WTC11 (cell line): Measurements from ENCODE around the gene MRPL24. TPM values are rescaled to one million over a fixed set of nuclear protein-coding genes. Genes with fewer than 3 reads are reported as not detected.

ENCODE experiments used
- ATAC-seq: fragments of 200-7000 bp; cut with Tn5 transposase; 2 replicates; pipeline ENCODE4 v1.10.0; 2021; ENCODE audit warnings: mild to moderate bottlenecking, moderate library complexity
- CTCF ChIA-PET: fragments of 300-600 bp; sonication (Branson Sonifier 250); formaldehyde crosslinking; loops from one replicate; lab custom pipeline; 2021; ENCODE audit warnings: antibody characterized with exemption; lab: Charles Lee
- POLR2A ChIA-PET: fragments of 350-600 bp; sonication (Branson Sonifier 250); formaldehyde crosslinking; loops from one replicate; lab custom pipeline; 2021; ENCODE audit warnings: antibody characterized with exemption; lab: Charles Lee
- DNase-seq: peaks from one replicate; pipeline ENCODE4 v3.0.0; 2021; ENCODE audit warnings: low spot score
- H3K27ac Mint-ChIP-seq: 2 replicates; pipeline ENCODE4 v1.8.0; 2021; ENCODE audit warnings: mixed read lengths
- H3K27me3 Mint-ChIP-seq: 2 replicates; pipeline ENCODE4 v1.8.0; 2021; ENCODE audit warnings: low read depth, mild to moderate bottlenecking, moderate library complexity, mixed read lengths
- H3K36me3 Mint-ChIP-seq: 2 replicates; pipeline ENCODE4 v1.8.0; 2021; ENCODE audit warnings: mixed read lengths
- H3K4me1 Mint-ChIP-seq: 2 replicates; pipeline ENCODE4 v1.8.0; 2022; ENCODE audit warnings: mixed read lengths
- H3K4me3 Mint-ChIP-seq: 2 replicates; pipeline ENCODE4 v1.8.0; 2021; ENCODE audit warnings: mild to moderate bottlenecking, moderate library complexity, mixed read lengths
- H3K9me3 Mint-ChIP-seq: 2 replicates; pipeline ENCODE4 v1.8.0; 2021; ENCODE audit warnings: mixed read lengths
- AFF4 ChIP-seq: sonication (generic); formaldehyde crosslinking; IDR thresholded peaks from 2 replicates; pipeline ENCODE4 v1.8.1; 2023; ENCODE audit warnings: mild to moderate bottlenecking, missing genetic modification reagents, borderline replicate concordance
- EMX1 ChIP-seq: fragments of 250-450 bp; sonication (Bioruptor Pico); IDR thresholded peaks from 2 replicates; pipeline ENCODE4 v1.8.0; 2021; ENCODE audit warnings: mild to moderate bottlenecking
- ERG ChIP-seq: fragments of 250-450 bp; sonication (Bioruptor Pico); IDR thresholded peaks from 2 replicates; pipeline ENCODE4 v1.8.0; 2021; ENCODE audit warnings: mild to moderate bottlenecking
- GTF2I ChIP-seq: fragments of 250-450 bp; sonication (Bioruptor Pico); conservative IDR thresholded peaks from 2 replicates; pipeline ENCODE4 v1.4.0; 2021; ENCODE audit warnings: mild to moderate bottlenecking
- IRF1 ChIP-seq: sonication (generic); formaldehyde crosslinking; IDR thresholded peaks from 2 replicates; pipeline ENCODE4 v1.8.0; 2023; ENCODE audit warnings: missing genetic modification reagents
- IRF2 ChIP-seq: sonication (generic); formaldehyde crosslinking; IDR thresholded peaks from 2 replicates; pipeline ENCODE4 v1.8.0; 2022; ENCODE audit warnings: low read depth, missing genetic modification reagents, borderline replicate concordance
- NR1H2 ChIP-seq: sonication (generic); formaldehyde crosslinking; IDR thresholded peaks from 2 replicates; pipeline ENCODE4 v1.9.0; 2021; ENCODE audit warnings: mild to moderate bottlenecking, moderate library complexity, missing genetic modification reagents
- PREB ChIP-seq: sonication (generic); formaldehyde crosslinking; IDR thresholded peaks from 2 replicates; pipeline ENCODE4 v1.8.1; 2022; ENCODE audit warnings: mild to moderate bottlenecking, missing genetic modification reagents, moderate library complexity, borderline replicate concordance
- PRRX2 ChIP-seq: fragments of 250-450 bp; sonication (Bioruptor Pico); IDR thresholded peaks from 2 replicates; pipeline ENCODE4 v1.8.0; 2021; ENCODE audit warnings: mild to moderate bottlenecking
- SMAD3 ChIP-seq: sonication (generic); formaldehyde crosslinking; IDR thresholded peaks from 2 replicates; pipeline ENCODE4 v1.8.0; 2022; ENCODE audit warnings: missing genetic modification reagents, mild to moderate bottlenecking, borderline replicate concordance
- SMAD4 ChIP-seq: sonication (generic); formaldehyde crosslinking; IDR thresholded peaks from 2 replicates; pipeline ENCODE4 v1.8.0; 2022; ENCODE audit warnings: mild to moderate bottlenecking, missing genetic modification reagents
- SP1 ChIP-seq: sonication (generic); formaldehyde crosslinking; conservative IDR thresholded peaks from 2 replicates; pipeline ENCODE4 v1.8.1; 2022; ENCODE audit warnings: missing genetic modification reagents
- TEAD1 ChIP-seq: sonication (generic); formaldehyde crosslinking; IDR thresholded peaks from 2 replicates; pipeline ENCODE4 v1.8.0; 2022; ENCODE audit warnings: mild to moderate bottlenecking, missing genetic modification reagents
- ZMAT4 ChIP-seq: fragments of 250-450 bp; sonication (Bioruptor Pico); IDR thresholded peaks from 2 replicates; pipeline ENCODE4 v1.9.0; 2021; ENCODE audit warnings: mild to moderate bottlenecking
- ZNF263 ChIP-seq: sonication (generic); formaldehyde crosslinking; IDR thresholded peaks from 2 replicates; pipeline ENCODE4 v1.8.1; 2022; ENCODE audit warnings: low read depth, mild to moderate bottlenecking, moderate library complexity, missing genetic modification reagents
- ZNF281 ChIP-seq: sonication (generic); formaldehyde crosslinking; IDR thresholded peaks from 2 replicates; pipeline ENCODE4 v1.8.0; 2023; ENCODE audit warnings: mild to moderate bottlenecking, missing genetic modification reagents
- ZNF317 ChIP-seq: sonication (generic); formaldehyde crosslinking; IDR thresholded peaks from 2 replicates; pipeline ENCODE4 v1.8.1; 2023; ENCODE audit warnings: low read depth, mild to moderate bottlenecking, moderate library complexity, missing genetic modification reagents, borderline replicate concordance
- ZSCAN18 ChIP-seq: fragments of 250-450 bp; sonication (Bioruptor Pico); IDR thresholded peaks from 2 replicates; pipeline ENCODE4 v2.1.2; 2022; ENCODE audit warnings: mild to moderate bottlenecking, moderate library complexity
- total RNA-seq: library from RNA; stranded (reverse); gene quantifications from 3 replicates; pipeline ENCODE4 v1.2.3, GENCODE V29; 2021

Gene MRPL24
- total RNA-seq, 1 experiment from 2014 or later, result 35.2 TPM

GRCh38 chr1:156760796-156761104 is 19.9 kb upstream of the MRPL24 start:
- H3K4me1 Mint-ChIP-seq, result peaks cover 4% of the 10 kb centered on the region; the same call in 1 of the 2 replicates
- no peak overlapping the region for H3K4me3 Mint-ChIP-seq
- no peak overlapping the region for H3K27ac Mint-ChIP-seq
- H3K36me3 Mint-ChIP-seq, result no peaks in the 10 kb centered on the region
- DNase-seq (no peak), ATAC-seq (no peak)
- TF ChIP-seq ZNF281 (CRISPR knock-in tag), result no peak
- TF ChIP-seq GTF2I (CRISPR knock-in tag), result no peak
- TF ChIP-seq IRF1 (CRISPR knock-in tag), result no peak
- TF ChIP-seq SMAD3 (CRISPR knock-in tag), result no peak
- no peak for TF ChIP-seq ZMAT4 (CRISPR knock-in tag)
- no peak for TF ChIP-seq ZNF263 (CRISPR knock-in tag)
- TF ChIP-seq TEAD1, result no peak
- no peak for TF ChIP-seq SP1 (CRISPR knock-in tag)
- TF ChIP-seq EMX1, result no peak
- no peak for TF ChIP-seq SMAD4 (CRISPR knock-in tag)
- TF ChIP-seq AFF4 (CRISPR knock-in tag), result no peak
- TF ChIP-seq ERG, result no peak
- no peak for TF ChIP-seq ZNF317 (CRISPR knock-in tag)
- TF ChIP-seq NR1H2, result no peak
- TF ChIP-seq ZSCAN18 (CRISPR knock-in tag), result no peak
- TF ChIP-seq PRRX2 (CRISPR knock-in tag), result no peak
- no peak for TF ChIP-seq IRF2 (CRISPR knock-in tag)
- TF ChIP-seq PREB (CRISPR knock-in tag), result no peak
- no peaks in the 10 kb centered on the region for H3K9me3 Mint-ChIP-seq
- no peaks in the 10 kb centered on the region for H3K27me3 Mint-ChIP-seq
- CTCF ChIA-PET, result interaction anchor here (1.2 kb wide), 1 partner anchor 9 kb away, joined by 3 read pairs; the partner anchor contains the start of gene HDGF
- POLR2A ChIA-PET, result interaction anchor here (0.5 to 1.2 kb wide), 3 partner anchors 9 to 341 kb away, joined by 3 to 4 read pairs (median 3); partner anchors contain the start of gene HDGF
